Upper lobe of left lung (tissue), 4 donors: Measurements from ENCODE around the gene NME1.

Source experiments
- CTCF ChIP-seq, 6 experiments: fragments of 450-650 bp in 4 of 6; fragments of 200-600 bp in 2 of 6; sonication (generic) in 2 of 6; IDR thresholded peaks; one replicate each; pipeline ENCODE4 v1.5.1; 2016 to 2019; ENCODE audit warnings: antibody characterized with exemption in 6 of 6
- EP300 ChIP-seq, 4 donors: sonication (generic); formaldehyde crosslinking; IDR thresholded peaks; one replicate each; pipeline ENCODE4 v1.5.1; 2017; ENCODE audit warnings: antibody characterized with exemption in 4 of 4, control low read depth in 2 of 4
- POLR2A ChIP-seq, 4 donors: fragments of 450-650 bp; IDR thresholded peaks; one replicate each; pipeline ENCODE4 v1.5.1; 2016 to 2017; ENCODE audit warnings: antibody characterized with exemption in 4 of 4, mild to moderate bottlenecking in 2 of 4
- POLR2AphosphoS5 ChIP-seq, 2 donors: sonication (generic); formaldehyde crosslinking; IDR thresholded peaks; one replicate each; pipeline ENCODE4 v1.5.1; 2017; ENCODE audit warnings: antibody characterized with exemption in 2 of 2

GRCh38 chr17:51189628-51190027, 36.3 kb downstream of the NME1 start:
- TF ChIP-seq POLR2AphosphoS5 (IDR thresholded peaks at IDR 0.05) (no peak), CTCF (IDR thresholded peaks at IDR 0.05) (no peak), POLR2A (IDR thresholded peaks at IDR 0.05) (no peak), EP300 (IDR thresholded peaks at IDR 0.05) (no peak)
